ENCODE measurements around the gene NCOR1.
"Not testable (repeated sequence)": the region's sequence is repeated elsewhere in the genome, so short reads cannot be mapped to it uniquely, and the experiment has no call there.

NCOR1 gene

GRCh38 chr17:16189791-16190348 lies 25.5 kb downstream of the NCOR1 start:
- no peak overlapping the region for H3K4me3 ChIP-seq (ENCODE audit: low read length)
- H3K36me3 ChIP-seq (ENCODE audit: control insufficient read depth, low read depth, low read length): peaks cover 18% of the 10 kb centered on the region
- no peaks in the 10 kb centered on the region for H3K27me3 ChIP-seq (ENCODE audit: control insufficient read depth, insufficient read depth, low read length)
- no peaks in the 10 kb centered on the region for H3K4me1 ChIP-seq (ENCODE audit: control insufficient read depth, low read depth, low read length)
- H3K9me3 ChIP-seq (ENCODE audit: control insufficient read depth, low read depth, low read length): no peaks in the 10 kb centered on the region
- H3K9ac ChIP-seq (ENCODE audit: low read length): no peak overlapping the region
- H3K27ac ChIP-seq (ENCODE audit: low read length): no peak overlapping the region

- no peak overlapping the region for H3K27ac ChIP-seq (ENCODE audit: low read length)
- H3K27me3 ChIP-seq (ENCODE audit: control insufficient read depth, insufficient read depth, low read length): no peaks in the 10 kb centered on the region
- H3K9ac ChIP-seq (ENCODE audit: low read length): no peak overlapping the region
- H3K9me3 ChIP-seq (ENCODE audit: control insufficient read depth, low read depth, low read length): no peaks in the 10 kb centered on the region
- no peaks in the 10 kb centered on the region for H3K4me1 ChIP-seq (ENCODE audit: control insufficient read depth, low read depth, low read length)
- H3K4me3 ChIP-seq (ENCODE audit: low read length): no peak overlapping the region
- peaks cover 11% of the 10 kb centered on the region for H3K36me3 ChIP-seq (ENCODE audit: control insufficient read depth, low read depth, low read length)
Observed at GRCh38 chr17:16187642-16188041, 27.7 kb downstream of the NCOR1 start.

GRCh38 chr17:16181581-16181980 lies 33.8 kb downstream of the NCOR1 start:
- peaks cover 7% of the 10 kb centered on the region for H3K36me3 ChIP-seq (ENCODE audit: control insufficient read depth, low read depth, low read length)
- H3K27me3 ChIP-seq (ENCODE audit: control insufficient read depth, insufficient read depth, low read length): no peaks in the 10 kb centered on the region
- no peak overlapping the region for H3K27ac ChIP-seq (ENCODE audit: low read length)
- H3K9ac ChIP-seq (ENCODE audit: low read length): no peak overlapping the region
- no peak overlapping the region for H3K4me3 ChIP-seq (ENCODE audit: low read length)
- no peaks in the 10 kb centered on the region for H3K4me1 ChIP-seq (ENCODE audit: control insufficient read depth, low read depth, low read length)
- no peaks in the 10 kb centered on the region for H3K9me3 ChIP-seq (ENCODE audit: control insufficient read depth, low read depth, low read length)

GRCh38 chr17:16178836-16179235 lies 36.5 kb downstream of the NCOR1 start:
- Histone ChIP-seq H3K36me3 (ENCODE audit: control insufficient read depth, low read depth, low read length) (no peaks in the 10 kb centered on the region), H3K4me1 (ENCODE audit: control insufficient read depth, low read depth, low read length) (no peaks in the 10 kb centered on the region), H3K9me3 (ENCODE audit: control insufficient read depth, low read depth, low read length) (no peaks in the 10 kb centered on the region), H3K4me3 (ENCODE audit: low read length) (no peak overlapping the region), H3K9ac (ENCODE audit: low read length) (no peak overlapping the region), H3K27me3 (ENCODE audit: control insufficient read depth, insufficient read depth, low read length) (no peaks in the 10 kb centered on the region), H3K27ac (ENCODE audit: low read length) (no peak overlapping the region)

- no peak overlapping the region for H3K27ac ChIP-seq (ENCODE audit: low read length)
Observed at GRCh38 chr17:16171613-16172012, 43.7 kb downstream of the NCOR1 start.

GRCh38 chr17:16166766-16167165 lies 48.6 kb downstream of the NCOR1 start:
- not testable (repeated sequence) for H3K9ac ChIP-seq (ENCODE audit: low read length); H3K9me3 ChIP-seq (ENCODE audit: control insufficient read depth, low read depth, low read length); H3K4me3 ChIP-seq (ENCODE audit: low read length); H3K4me1 ChIP-seq (ENCODE audit: control insufficient read depth, low read depth, low read length); H3K27me3 ChIP-seq (ENCODE audit: control insufficient read depth, insufficient read depth, low read length); H3K27ac ChIP-seq (ENCODE audit: low read length)
- peaks cover 13% of the 10 kb centered on the region for H3K36me3 ChIP-seq (ENCODE audit: control insufficient read depth, low read depth, low read length)

More at GRCh38 chr17:16171613-16172012, 43.7 kb downstream of the NCOR1 start:
- H3K4me1 ChIP-seq (ENCODE audit: control insufficient read depth, low read depth, low read length): no peaks in the 10 kb centered on the region
- H3K27me3 ChIP-seq (ENCODE audit: control insufficient read depth, insufficient read depth, low read length): no peaks in the 10 kb centered on the region
- no peak overlapping the region for H3K4me3 ChIP-seq (ENCODE audit: low read length)
- no peaks in the 10 kb centered on the region for H3K9me3 ChIP-seq (ENCODE audit: control insufficient read depth, low read depth, low read length)
- H3K9ac ChIP-seq (ENCODE audit: low read length): no peak overlapping the region
- peaks cover 16% of the 10 kb centered on the region for H3K36me3 ChIP-seq (ENCODE audit: control insufficient read depth, low read depth, low read length)

GRCh38 chr17:16158714-16159113 lies 56.6 kb downstream of the NCOR1 start:
- H3K36me3 ChIP-seq (ENCODE audit: control insufficient read depth, low read depth, low read length): peaks cover 13% of the 10 kb centered on the region
- H3K4me1 ChIP-seq (ENCODE audit: control insufficient read depth, low read depth, low read length): no peaks in the 10 kb centered on the region
- no peak overlapping the region for H3K4me3 ChIP-seq (ENCODE audit: low read length)
- no peak overlapping the region for H3K27ac ChIP-seq (ENCODE audit: low read length)
- H3K27me3 ChIP-seq (ENCODE audit: control insufficient read depth, insufficient read depth, low read length): no peaks in the 10 kb centered on the region
- no peaks in the 10 kb centered on the region for H3K9me3 ChIP-seq (ENCODE audit: control insufficient read depth, low read depth, low read length)
- H3K9ac ChIP-seq (ENCODE audit: low read length): no peak overlapping the region

- Histone ChIP-seq H3K36me3 (ENCODE audit: control insufficient read depth, low read depth, low read length) (peaks cover 26% of the 10 kb centered on the region), H3K9me3 (ENCODE audit: control insufficient read depth, low read depth, low read length) (no peaks in the 10 kb centered on the region), H3K27ac (ENCODE audit: low read length) (no peak overlapping the region), H3K4me1 (ENCODE audit: control insufficient read depth, low read depth, low read length) (no peaks in the 10 kb centered on the region), H3K4me3 (ENCODE audit: low read length) (no peak overlapping the region), H3K9ac (ENCODE audit: low read length) (no peak overlapping the region), H3K27me3 (ENCODE audit: control insufficient read depth, insufficient read depth, low read length) (no peaks in the 10 kb centered on the region)
Observed at GRCh38 chr17:16155536-16155935, 59.8 kb downstream of the NCOR1 start.

GRCh38 chr17:16152326-16152725 lies 63.0 kb downstream of the NCOR1 start:
- H3K4me1 ChIP-seq (ENCODE audit: control insufficient read depth, low read depth, low read length): not testable (repeated sequence)

GRCh38 chr17:16150251-16150856 lies 65.0 kb downstream of the NCOR1 start:
- Histone ChIP-seq H3K27me3 (ENCODE audit: control insufficient read depth, insufficient read depth, low read length) (no peaks in the 10 kb centered on the region), H3K4me1 (ENCODE audit: control insufficient read depth, low read depth, low read length) (no peaks in the 10 kb centered on the region), H3K36me3 (ENCODE audit: control insufficient read depth, low read depth, low read length) (peaks cover 46% of the 10 kb centered on the region), H3K27ac (ENCODE audit: low read length) (no peak overlapping the region), H3K9ac (ENCODE audit: low read length) (no peak overlapping the region), H3K9me3 (ENCODE audit: control insufficient read depth, low read depth, low read length) (no peaks in the 10 kb centered on the region), H3K4me3 (ENCODE audit: low read length) (no peak overlapping the region)

More at GRCh38 chr17:16152326-16152725, 63.0 kb downstream of the NCOR1 start:
- H3K9me3 ChIP-seq (ENCODE audit: control insufficient read depth, low read depth, low read length); H3K4me3 ChIP-seq (ENCODE audit: low read length); H3K27ac ChIP-seq (ENCODE audit: low read length); H3K9ac ChIP-seq (ENCODE audit: low read length); H3K27me3 ChIP-seq (ENCODE audit: control insufficient read depth, insufficient read depth, low read length): not testable (repeated sequence)
- H3K36me3 ChIP-seq (ENCODE audit: control insufficient read depth, low read depth, low read length): peaks cover 39% of the 10 kb centered on the region

- Histone ChIP-seq H3K9me3 (ENCODE audit: control insufficient read depth, low read depth, low read length) (no peaks in the 10 kb centered on the region), H3K4me3 (ENCODE audit: low read length) (no peak overlapping the region), H3K9ac (ENCODE audit: low read length) (no peak overlapping the region), H3K27me3 (ENCODE audit: control insufficient read depth, insufficient read depth, low read length) (no peaks in the 10 kb centered on the region), H3K36me3 (ENCODE audit: control insufficient read depth, low read depth, low read length) (peaks cover 39% of the 10 kb centered on the region), H3K27ac (ENCODE audit: low read length) (no peak overlapping the region), H3K4me1 (ENCODE audit: control insufficient read depth, low read depth, low read length) (no peaks in the 10 kb centered on the region)
Observed at GRCh38 chr17:16148596-16148995, 66.7 kb downstream of the NCOR1 start.

- not testable (repeated sequence) for H3K4me3 ChIP-seq (ENCODE audit: low read length); H3K9ac ChIP-seq (ENCODE audit: low read length); H3K4me1 ChIP-seq (ENCODE audit: control insufficient read depth, low read depth, low read length); H3K9me3 ChIP-seq (ENCODE audit: control insufficient read depth, low read depth, low read length); H3K27me3 ChIP-seq (ENCODE audit: control insufficient read depth, insufficient read depth, low read length); H3K27ac ChIP-seq (ENCODE audit: low read length)
- H3K36me3 ChIP-seq (ENCODE audit: control insufficient read depth, low read depth, low read length): peaks cover 42% of the 10 kb centered on the region
Observed at GRCh38 chr17:16145319-16145890, 69.9 kb downstream of the NCOR1 start.

All from iPS-18a (cell line).